Measurements from ENCODE around the gene SH2B3. TPM values are rescaled to one million over a fixed set of nuclear protein-coding genes. Genes with fewer than 3 reads are reported as not detected.

The SH2B3 gene
- total and polyA plus RNA-seq, 2 experiments from 2014 or later = 8.1 to 59.3 TPM

- TF ChIP-seq ZNF114 (CRISPR knock-in tag; IDR thresholded peaks at IDR 0.05) (no peak), CREB1 (CRISPR knock-in tag; IDR thresholded peaks at IDR 0.05; ENCODE audit: low read depth) (no peak), EZH2phosphoT487 (IDR thresholded peaks at IDR 0.05; ENCODE audit: unreplicated experiment) (no peak), ZNF462 (CRISPR knock-in tag; IDR thresholded peaks at IDR 0.05) (no peak)
Measured at GRCh38 chr12:111410431-111411184, 4.9 kb downstream of the SH2B3 start (continued).

- 0 out of 2 replicates have a peak, but pooled peaks cover 11% of the 10 kb centered on the region for H3F3A ChIP-seq (replicated peaks; ENCODE audit: low read depth)
- H3K27ac Mint-ChIP-seq = 0 out of 2 replicates have a peak overlapping the region, but pooled peaks have one; percentile 56
- no peaks in the 10 kb centered on the region for H3K9me3 Mint-ChIP-seq
- DNase-seq (ENCODE audit: low spot score) (no peak), ATAC-seq (no peak)
- peaks cover 23% of the 10 kb centered on the region for H3K27me3 Mint-ChIP-seq (ENCODE audit: insufficient read depth, low read depth, poor library complexity)
- peaks cover 71% of the 10 kb centered on the region for H3K4me1 Mint-ChIP-seq
- H3K4me3 ChIP-seq = peak overlapping the region; percentile 21; the same call in 1 of the 2 replicates
- H3K79me2 ChIP-seq (replicated peaks; ENCODE audit: insufficient read depth) = peaks cover 100% of the 10 kb centered on the region
- no peaks in the 10 kb centered on the region for H3K9me2 ChIP-seq (ENCODE audit: insufficient read depth)
- H3K4me3 Mint-ChIP-seq = no peak overlapping the region; the same call in 2 of the 3 replicates
- H3K4me2 ChIP-seq = peak overlapping the region; percentile 69
- peak overlapping the region; percentile 90 for H3K27ac ChIP-seq (ENCODE audit: low read depth)
- no peaks in the 10 kb centered on the region for H3K36me3 ChIP-seq (ENCODE audit: insufficient read depth)
- H3K4me1 ChIP-seq (ENCODE audit: insufficient read depth) = peaks cover 71% of the 10 kb centered on the region
- H3K27me3 ChIP-seq (ENCODE audit: insufficient read depth) = no peaks in the 10 kb centered on the region
- H2AFZ ChIP-seq = no peak overlapping the region
- peaks cover 42% of the 10 kb centered on the region for H4K20me1 ChIP-seq (replicated peaks; ENCODE audit: insufficient read depth)
- H3K36me3 Mint-ChIP-seq (ENCODE audit: low read depth) = peaks cover 10% of the 10 kb centered on the region
- TF ChIP-seq EZH2 (IDR thresholded peaks at IDR 0.05; ENCODE audit: low read depth, unreplicated experiment) (no peak), ZNF114 (CRISPR knock-in tag; IDR thresholded peaks at IDR 0.05) (no peak), ZNF331 (CRISPR knock-in tag; IDR thresholded peaks at IDR 0.05; ENCODE audit: low read depth) (no peak), POLR2AphosphoS5 (IDR thresholded peaks at IDR 0.05; ENCODE audit: low read depth) (no peak), ZNF462 (CRISPR knock-in tag; IDR thresholded peaks at IDR 0.05) (no peak)
Measured at GRCh38 chr12:111411185-111411764, 5.6 kb downstream of the SH2B3 start.

Data from GM23338 (cell line).